ENCODE results near the gene MICU1. TPM values are rescaled to one million over a fixed set of nuclear protein-coding genes. Genes with fewer than 3 reads are reported as not detected.

The MICU1 gene, protein sequence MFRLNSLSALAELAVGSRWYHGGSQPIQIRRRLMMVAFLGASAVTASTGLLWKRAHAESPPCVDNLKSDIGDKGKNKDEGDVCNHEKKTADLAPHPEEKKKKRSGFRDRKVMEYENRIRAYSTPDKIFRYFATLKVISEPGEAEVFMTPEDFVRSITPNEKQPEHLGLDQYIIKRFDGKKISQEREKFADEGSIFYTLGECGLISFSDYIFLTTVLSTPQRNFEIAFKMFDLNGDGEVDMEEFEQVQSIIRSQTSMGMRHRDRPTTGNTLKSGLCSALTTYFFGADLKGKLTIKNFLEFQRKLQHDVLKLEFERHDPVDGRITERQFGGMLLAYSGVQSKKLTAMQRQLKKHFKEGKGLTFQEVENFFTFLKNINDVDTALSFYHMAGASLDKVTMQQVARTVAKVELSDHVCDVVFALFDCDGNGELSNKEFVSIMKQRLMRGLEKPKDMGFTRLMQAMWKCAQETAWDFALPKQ
- total RNA-seq, result 75.3 and 94.1 TPM in 2 replicates

GRCh38 chr10:72625608-72626443 is at the start of gene MICU1:
TSS of gene MICU1 (minus strand) at chr10:72626079. CDS start at chr10:72566793, 59,286 bp downstream.

DNA sequence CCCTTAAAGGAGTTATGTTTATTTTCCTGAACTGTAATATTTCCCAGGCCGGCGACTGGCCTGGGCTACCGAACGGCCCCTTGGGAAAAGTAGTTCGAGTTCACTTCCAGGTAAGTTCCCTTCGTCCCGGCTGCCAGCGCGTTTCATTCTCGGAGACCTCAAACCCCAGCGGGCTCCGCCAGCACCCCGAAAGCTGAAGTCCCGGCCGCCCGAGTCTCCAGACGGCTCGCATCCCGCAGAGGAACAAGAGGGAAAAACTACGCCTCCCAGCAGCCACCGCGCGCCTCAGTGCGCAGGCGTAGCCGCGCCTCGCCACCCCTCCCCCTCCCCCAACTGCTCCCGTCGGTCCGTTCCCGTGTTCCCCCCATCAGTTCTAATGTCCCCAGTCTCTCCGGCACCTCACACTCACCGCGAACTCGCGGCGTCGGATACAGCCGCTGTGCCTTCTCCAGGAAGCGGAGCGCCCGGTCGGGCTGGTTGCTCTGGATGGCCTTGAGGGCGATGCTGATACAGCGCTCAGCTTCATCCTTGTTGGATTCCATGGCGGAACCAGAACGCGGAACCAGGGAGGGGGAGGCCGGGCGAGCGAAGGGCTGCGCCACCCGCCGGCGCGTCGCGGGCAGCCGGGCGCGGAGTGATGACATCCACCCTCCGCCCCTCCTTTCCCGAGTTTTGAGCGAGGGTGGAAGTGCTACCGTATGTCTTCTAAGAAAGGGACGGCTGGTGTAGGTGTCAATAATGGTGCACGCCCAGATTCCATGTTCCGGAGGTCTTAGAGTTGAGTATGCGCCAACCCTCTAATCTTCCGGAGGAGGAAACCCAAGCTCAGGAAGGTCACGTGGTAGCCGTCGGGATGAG is 271.3 kb downstream of the MICU1 start, which contains the start of gene DNAJB12:
Gene DNAJB12 (minus strand): TSS at position 564 of the 858 bp plus-strand sequence. CDS start 22 bp downstream, at position 542.

Small RNAs within 50 kb of the gene (small RNA-seq; reads per million reads assigned to genes)
- gene AL513185.2 (0.71 reads per million, percentile 8 among the genes with 10 or more reads in this experiment), gene HMGN2P34 (not detected), gene RF00019 (not detected), gene RN7SL840P (not detected), gene RNU6-805P (not detected)

Other genes starting within 250 kb of the MICU1 start
- gene MCU, start 66.1 kb upstream of the MICU1 start, total RNA-seq, result 34.5 and 40.2 TPM in 2 replicates

All from hair follicle dermal papilla cell (primary cell).